ENCODE results near the gene THOC7. TPM values are rescaled to one million over a fixed set of nuclear protein-coding genes. Genes with fewer than 3 reads are reported as not detected.
A peak's percentile ranks its signal among the peaks of the same experiment; 100 is the strongest.

THOC7 gene
- total RNA-seq, 1 experiment from 2014 or later, result 96.2 TPM

DNA sequence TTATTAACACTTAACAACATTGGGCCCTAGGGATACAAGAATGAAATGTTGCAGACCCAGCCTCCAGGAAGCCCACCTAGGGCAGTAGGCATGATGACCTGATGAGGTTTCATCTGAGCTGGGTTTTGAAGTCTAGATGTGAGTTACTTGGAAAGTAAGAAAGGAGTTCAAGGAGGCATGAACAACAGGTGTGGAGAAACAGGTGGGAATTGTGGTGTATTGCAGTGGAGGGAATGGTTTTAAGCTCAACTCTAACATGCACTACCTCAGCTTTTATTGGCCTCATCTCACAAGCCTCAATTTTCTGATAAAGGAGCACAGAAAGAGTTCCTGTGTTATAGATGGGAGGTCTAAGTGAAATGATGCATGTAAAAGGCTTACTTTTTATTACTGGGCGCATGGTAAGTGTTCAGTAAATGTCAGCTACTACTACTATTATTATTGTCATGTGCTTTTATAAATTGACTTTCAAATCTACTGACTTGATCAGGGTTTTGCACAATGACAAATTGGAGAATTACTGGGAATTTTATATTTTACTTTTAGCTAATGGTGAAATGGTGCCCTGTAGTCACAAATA is 29.3 kb upstream of the THOC7 start:
- H3K4me2 ChIP-seq (ENCODE audit: low read depth, low read length, poor library complexity, severe bottlenecking), result no peak overlapping the region
- H3K4me1 ChIP-seq (ENCODE audit: low read length), result peaks cover 27% of the 10 kb centered on the region
- H3K9ac ChIP-seq (ENCODE audit: low read length), result no peak overlapping the region
- peaks cover 98% of the 10 kb centered on the region for H3K79me2 ChIP-seq (ENCODE audit: low read length)
- H3K27ac ChIP-seq (ENCODE audit: low read length), result no peak overlapping the region
- H4K20me1 ChIP-seq (ENCODE audit: insufficient read depth, low read depth, low read length), result no peaks in the 10 kb centered on the region
- DNase-seq, result no peak
- no peaks in the 10 kb centered on the region for H3K9me3 ChIP-seq (ENCODE audit: low read length)
- H3K27me3 ChIP-seq (ENCODE audit: low read length), result no peaks in the 10 kb centered on the region
- H3K9me2 ChIP-seq (replicated peaks; ENCODE audit: insufficient read depth, low read length), result no peaks in the 10 kb centered on the region
- peaks cover 4% of the 10 kb centered on the region for H3K36me3 ChIP-seq (ENCODE audit: insufficient read depth, low read length)
- H2AFZ ChIP-seq (ENCODE audit: low read length), result no peak overlapping the region
- H3K4me3 ChIP-seq (ENCODE audit: low read length), result no peak overlapping the region

DNA sequence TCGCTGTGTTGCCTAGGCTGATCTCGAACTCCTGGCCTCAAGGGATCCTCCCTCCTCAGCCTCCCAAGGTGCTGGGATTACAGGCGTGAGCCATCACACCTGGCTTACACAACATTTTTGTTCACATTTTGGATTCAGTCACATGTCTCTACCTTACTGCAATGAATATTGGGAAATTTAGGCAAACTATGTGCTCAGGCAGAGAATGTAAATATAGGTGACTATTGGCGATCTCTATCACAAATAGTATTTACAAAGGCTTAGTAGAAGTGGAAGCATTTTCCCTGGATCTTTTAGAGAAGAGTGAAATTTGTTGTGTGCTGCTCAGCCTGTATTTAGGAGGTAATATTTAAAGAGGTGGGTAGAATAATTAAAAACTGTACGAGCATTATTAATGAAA is 27.9 kb upstream of the THOC7 start:
- no peak for DNase-seq
- Histone ChIP-seq H3K9ac (ENCODE audit: low read length) (no peak overlapping the region), H3K4me2 (ENCODE audit: low read depth, low read length, poor library complexity, severe bottlenecking) (no peak overlapping the region), H3K79me2 (ENCODE audit: low read length) (peaks cover 97% of the 10 kb centered on the region), H3K4me1 (ENCODE audit: low read length) (peaks cover 27% of the 10 kb centered on the region), H3K9me3 (ENCODE audit: low read length) (no peaks in the 10 kb centered on the region), H3K9me2 (replicated peaks; ENCODE audit: insufficient read depth, low read length) (no peaks in the 10 kb centered on the region), H3K27me3 (ENCODE audit: low read length) (no peaks in the 10 kb centered on the region), H4K20me1 (ENCODE audit: insufficient read depth, low read depth, low read length) (no peaks in the 10 kb centered on the region), H2AFZ (ENCODE audit: low read length) (no peak overlapping the region), H3K36me3 (ENCODE audit: insufficient read depth, low read length) (no peaks in the 10 kb centered on the region), H3K4me3 (ENCODE audit: low read length) (no peak overlapping the region), H3K27ac (ENCODE audit: low read length) (no peak overlapping the region)

DNA sequence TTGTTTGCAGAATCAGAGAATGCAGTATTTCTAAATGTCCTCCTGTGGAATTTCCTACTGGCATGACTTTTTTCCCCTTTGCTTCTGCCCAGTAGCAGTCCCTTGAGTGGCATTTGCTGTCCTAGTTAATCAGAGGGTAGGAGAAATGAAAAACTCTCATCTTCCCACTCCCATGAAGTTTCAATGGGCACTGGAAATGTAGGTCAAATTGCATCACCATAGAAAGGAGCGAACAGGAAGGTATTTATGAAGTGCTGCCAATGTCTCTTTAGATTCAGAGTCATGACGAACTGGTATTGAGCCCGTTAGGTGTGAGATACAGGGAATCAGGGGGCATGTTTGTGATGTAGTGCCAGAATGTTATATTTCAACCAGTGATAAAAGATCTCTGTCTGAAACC is 23.3 kb upstream of the THOC7 start:
- Histone ChIP-seq H3K9me3 (ENCODE audit: low read length) (no peaks in the 10 kb centered on the region), H2AFZ (ENCODE audit: low read length) (no peak overlapping the region), H3K4me3 (ENCODE audit: low read length) (no peak overlapping the region), H3K79me2 (ENCODE audit: low read length) (peaks cover 97% of the 10 kb centered on the region), H3K27ac (ENCODE audit: low read length) (no peak overlapping the region), H3K27me3 (ENCODE audit: low read length) (no peaks in the 10 kb centered on the region), H3K4me2 (ENCODE audit: low read depth, low read length, poor library complexity, severe bottlenecking) (no peak overlapping the region), H3K9ac (ENCODE audit: low read length) (no peak overlapping the region), H3K4me1 (ENCODE audit: low read length) (peaks cover 19% of the 10 kb centered on the region), H4K20me1 (ENCODE audit: insufficient read depth, low read depth, low read length) (0 out of 2 replicates have a peak, but pooled peaks cover 7% of the 10 kb centered on the region), H3K9me2 (replicated peaks; ENCODE audit: insufficient read depth, low read length) (no peaks in the 10 kb centered on the region), H3K36me3 (ENCODE audit: insufficient read depth, low read length) (no peaks in the 10 kb centered on the region)
- no peak for DNase-seq

DNA sequence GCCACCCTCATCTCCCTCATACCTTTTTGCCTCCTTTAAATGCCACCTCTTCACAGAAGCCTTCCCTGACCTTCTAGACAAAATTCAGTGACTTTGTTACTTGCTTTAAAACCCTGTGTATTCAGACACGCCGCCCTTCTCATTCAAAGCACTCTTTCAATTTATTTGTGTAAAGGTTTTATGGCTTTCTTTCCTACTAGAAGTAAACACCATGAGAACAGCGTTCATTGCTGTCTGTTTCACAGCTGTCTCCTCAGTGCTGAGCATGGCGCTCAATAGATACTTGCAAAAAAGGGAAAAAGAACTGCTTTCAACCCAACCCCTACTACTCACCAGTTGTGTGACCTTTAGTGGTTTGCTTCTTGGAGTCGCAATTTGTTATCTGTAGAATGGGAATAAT is 17.0 kb upstream of the THOC7 start:
- DNase-seq, result no peak
- peaks cover 100% of the 10 kb centered on the region for H3K79me2 ChIP-seq (ENCODE audit: low read length)
- H3K4me3 ChIP-seq (ENCODE audit: low read length), result no peak overlapping the region
- no peaks in the 10 kb centered on the region for H3K9me2 ChIP-seq (replicated peaks; ENCODE audit: insufficient read depth, low read length)
- H3K4me1 ChIP-seq (ENCODE audit: low read length), result peaks cover 38% of the 10 kb centered on the region
- no peak overlapping the region for H3K4me2 ChIP-seq (ENCODE audit: low read depth, low read length, poor library complexity, severe bottlenecking)
- no peak overlapping the region for H3K27ac ChIP-seq (ENCODE audit: low read length)
- H3K36me3 ChIP-seq (ENCODE audit: insufficient read depth, low read length), result no peaks in the 10 kb centered on the region
- H4K20me1 ChIP-seq (ENCODE audit: insufficient read depth, low read depth, low read length), result peaks cover 19% of the 10 kb centered on the region
- H2AFZ ChIP-seq (ENCODE audit: low read length), result no peak overlapping the region
- no peaks in the 10 kb centered on the region for H3K9me3 ChIP-seq (ENCODE audit: low read length)
- no peaks in the 10 kb centered on the region for H3K27me3 ChIP-seq (ENCODE audit: low read length)
- no peak overlapping the region for H3K9ac ChIP-seq (ENCODE audit: low read length)

DNA sequence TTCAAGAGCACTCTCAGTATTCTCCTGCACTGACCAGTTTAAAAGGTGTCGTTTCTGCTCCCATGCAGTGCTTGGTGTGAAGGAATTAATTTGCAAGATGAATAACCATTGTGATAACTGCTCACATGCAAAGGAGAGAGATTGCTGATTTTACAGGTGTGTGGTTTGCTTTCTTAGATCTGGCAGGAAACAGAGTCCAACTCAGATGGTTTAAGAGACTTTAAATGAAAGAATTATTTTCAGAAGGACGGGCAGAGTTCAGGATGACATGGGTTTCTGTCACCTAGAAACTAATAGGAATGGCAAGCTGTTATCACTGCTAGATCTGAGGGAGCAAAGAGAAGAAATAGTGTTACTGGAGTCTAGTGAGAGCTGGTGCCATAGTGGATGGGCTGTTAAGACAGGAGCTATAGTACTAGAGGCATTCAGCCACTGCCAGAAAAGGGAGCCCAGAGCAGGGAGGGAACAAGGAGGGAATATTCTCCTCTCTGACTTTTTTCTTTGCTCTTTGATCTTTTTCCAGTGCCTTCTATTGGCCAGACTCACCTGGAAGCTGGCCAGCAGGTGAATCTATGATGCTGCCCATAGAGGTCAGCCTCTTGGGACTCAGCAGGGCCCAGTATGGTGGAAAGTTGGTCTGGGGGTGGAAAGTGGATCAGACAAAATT is 14.9 kb upstream of the THOC7 start:
- Histone ChIP-seq H3K4me1 (ENCODE audit: low read length) (peaks cover 47% of the 10 kb centered on the region), H3K9me2 (replicated peaks; ENCODE audit: insufficient read depth, low read length) (no peaks in the 10 kb centered on the region), H4K20me1 (ENCODE audit: insufficient read depth, low read depth, low read length) (peaks cover 19% of the 10 kb centered on the region), H3K4me2 (ENCODE audit: low read depth, low read length, poor library complexity, severe bottlenecking) (peak overlapping the region; percentile 55), H3K9me3 (ENCODE audit: low read length) (no peaks in the 10 kb centered on the region), H3K4me3 (ENCODE audit: low read length) (no peak overlapping the region), H3K9ac (ENCODE audit: low read length) (no peak overlapping the region), H3K27me3 (ENCODE audit: low read length) (no peaks in the 10 kb centered on the region), H3K36me3 (ENCODE audit: insufficient read depth, low read length) (no peaks in the 10 kb centered on the region), H3K27ac (ENCODE audit: low read length) (peak overlapping the region; percentile 73), H3K79me2 (ENCODE audit: low read length) (peaks cover 100% of the 10 kb centered on the region), H2AFZ (ENCODE audit: low read length) (no peak overlapping the region)
- DNase-seq, result no peak

DNA sequence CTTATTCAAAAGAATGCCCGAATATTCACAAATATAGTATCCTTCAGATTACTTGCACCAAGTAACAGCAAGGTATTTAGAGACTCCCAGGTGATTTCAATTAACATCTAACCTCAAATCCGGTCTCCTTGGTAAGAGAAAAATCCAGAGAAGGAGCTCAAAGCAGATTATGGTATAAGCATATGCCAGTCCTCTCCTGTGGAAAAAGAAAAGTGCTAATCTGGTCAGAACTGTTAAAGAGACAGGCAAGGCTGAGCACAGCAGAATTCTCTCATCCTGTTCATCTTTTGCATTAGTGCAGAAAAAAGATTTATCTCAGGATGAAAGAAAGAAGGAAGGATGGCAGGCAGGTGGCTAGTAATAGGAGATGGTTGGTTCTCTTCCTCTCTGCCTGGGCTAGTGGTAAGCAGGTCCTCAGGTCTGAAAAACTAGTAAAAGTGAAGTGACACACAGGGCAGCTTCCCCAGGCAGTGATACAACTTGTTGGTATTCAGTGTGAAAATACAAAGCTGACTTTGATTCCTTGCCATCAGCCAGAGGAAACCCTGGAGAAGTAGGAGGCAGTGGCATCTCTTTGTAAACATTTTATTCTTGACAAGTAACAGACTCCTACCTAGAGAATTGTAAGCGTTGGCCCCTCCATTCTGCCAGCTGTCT is 14.3 kb upstream of the THOC7 start:
- H3K4me2 ChIP-seq (ENCODE audit: low read depth, low read length, poor library complexity, severe bottlenecking), result peak overlapping the region; percentile 55
- H3K36me3 ChIP-seq (ENCODE audit: insufficient read depth, low read length), result no peaks in the 10 kb centered on the region

DNA sequence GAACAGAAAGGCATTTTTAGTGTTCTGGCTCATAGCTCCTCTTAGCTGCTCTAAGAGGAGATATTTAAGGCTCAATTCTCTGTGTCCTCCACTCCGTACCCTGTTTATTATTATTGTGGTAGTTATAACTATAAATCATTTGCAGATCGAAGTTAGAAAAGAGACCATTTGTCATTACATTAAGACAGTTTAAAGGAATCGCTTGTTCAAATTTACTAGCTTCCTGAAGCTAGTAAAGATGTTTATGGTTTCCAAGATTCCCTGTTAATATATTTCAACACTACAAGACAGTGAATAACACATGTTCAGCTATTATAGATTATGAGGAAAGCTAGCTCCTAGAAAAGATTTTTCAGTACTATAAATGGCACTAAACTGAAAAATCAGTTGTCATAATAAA is 12.7 kb upstream of the THOC7 start:
- no peak overlapping the region for H2AFZ ChIP-seq (ENCODE audit: low read length)
- H3K79me2 ChIP-seq (ENCODE audit: low read length), result peaks cover 99% of the 10 kb centered on the region
- DNase-seq, result no peak
- H3K36me3 ChIP-seq (ENCODE audit: insufficient read depth, low read length), result peaks cover 7% of the 10 kb centered on the region; the same call in 1 of the 2 replicates
- H3K9me3 ChIP-seq (ENCODE audit: low read length), result no peaks in the 10 kb centered on the region
- peak overlapping the region; percentile 55 for H3K4me2 ChIP-seq (ENCODE audit: low read depth, low read length, poor library complexity, severe bottlenecking)
- H3K27ac ChIP-seq (ENCODE audit: low read length), result peak overlapping the region; percentile 25; the same call in 1 of the 2 replicates
- no peak overlapping the region for H3K4me3 ChIP-seq (ENCODE audit: low read length)
- no peak overlapping the region for H3K9ac ChIP-seq (ENCODE audit: low read length)
- H3K9me2 ChIP-seq (replicated peaks; ENCODE audit: insufficient read depth, low read length), result no peaks in the 10 kb centered on the region
- H3K27me3 ChIP-seq (ENCODE audit: low read length), result no peaks in the 10 kb centered on the region
- peaks cover 57% of the 10 kb centered on the region for H3K4me1 ChIP-seq (ENCODE audit: low read length)
- H4K20me1 ChIP-seq (ENCODE audit: insufficient read depth, low read depth, low read length), result peaks cover 15% of the 10 kb centered on the region

More for the DNA sequence above, 14.3 kb upstream of the THOC7 start:
- Histone ChIP-seq H3K9me2 (replicated peaks; ENCODE audit: insufficient read depth, low read length) (no peaks in the 10 kb centered on the region), H3K27me3 (ENCODE audit: low read length) (no peaks in the 10 kb centered on the region), H3K4me3 (ENCODE audit: low read length) (no peak overlapping the region), H3K27ac (ENCODE audit: low read length) (peak overlapping the region; percentile 73), H3K9me3 (ENCODE audit: low read length) (no peaks in the 10 kb centered on the region), H2AFZ (ENCODE audit: low read length) (no peak overlapping the region), H4K20me1 (ENCODE audit: insufficient read depth, low read depth, low read length) (peaks cover 15% of the 10 kb centered on the region), H3K79me2 (ENCODE audit: low read length) (peaks cover 100% of the 10 kb centered on the region), H3K9ac (ENCODE audit: low read length) (0 out of 2 replicates have a peak overlapping the region, but pooled peaks have one; percentile 3), H3K4me1 (ENCODE audit: low read length) (peaks cover 47% of the 10 kb centered on the region)
- DNase-seq, result no peak

DNA sequence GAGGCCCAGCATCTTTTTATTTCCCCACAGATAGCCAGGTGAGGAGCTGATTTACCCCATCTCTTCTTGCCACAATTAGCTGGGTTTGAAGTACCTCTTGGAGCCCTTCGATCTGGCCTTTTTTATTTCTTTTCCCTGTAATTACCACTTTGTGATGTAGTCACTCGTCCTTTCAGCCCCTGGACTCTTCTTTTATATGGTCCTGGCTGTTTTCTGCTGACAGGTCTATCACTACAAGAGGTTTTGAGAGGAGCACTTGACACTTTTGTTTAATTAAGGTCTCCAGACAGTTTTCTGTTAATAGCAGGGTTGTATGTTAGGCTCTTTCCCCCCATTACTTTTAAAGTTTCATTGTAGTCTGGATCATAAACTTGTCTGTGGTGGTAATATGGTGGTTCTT is 11.9 kb upstream of the THOC7 start:
- DNase-seq, result no peak
- Histone ChIP-seq H3K9me3 (ENCODE audit: low read length) (no peaks in the 10 kb centered on the region), H3K79me2 (ENCODE audit: low read length) (peaks cover 99% of the 10 kb centered on the region), H3K27me3 (ENCODE audit: low read length) (no peaks in the 10 kb centered on the region), H4K20me1 (ENCODE audit: insufficient read depth, low read depth, low read length) (peaks cover 15% of the 10 kb centered on the region), H3K27ac (ENCODE audit: low read length) (peak overlapping the region; percentile 25; the same call in 1 of the 2 replicates), H3K9me2 (replicated peaks; ENCODE audit: insufficient read depth, low read length) (no peaks in the 10 kb centered on the region), H3K4me1 (ENCODE audit: low read length) (peaks cover 65% of the 10 kb centered on the region), H3K36me3 (ENCODE audit: insufficient read depth, low read length) (peaks cover 8% of the 10 kb centered on the region; the same call in 1 of the 2 replicates), H3K4me3 (ENCODE audit: low read length) (no peak overlapping the region), H3K4me2 (ENCODE audit: low read depth, low read length, poor library complexity, severe bottlenecking) (peak overlapping the region; percentile 55), H2AFZ (ENCODE audit: low read length) (no peak overlapping the region), H3K9ac (ENCODE audit: low read length) (no peak overlapping the region)

Measured in Karpas-422 (cell line).